ENCODE measurements around the gene FGGY.

FGGY gene

DNA sequence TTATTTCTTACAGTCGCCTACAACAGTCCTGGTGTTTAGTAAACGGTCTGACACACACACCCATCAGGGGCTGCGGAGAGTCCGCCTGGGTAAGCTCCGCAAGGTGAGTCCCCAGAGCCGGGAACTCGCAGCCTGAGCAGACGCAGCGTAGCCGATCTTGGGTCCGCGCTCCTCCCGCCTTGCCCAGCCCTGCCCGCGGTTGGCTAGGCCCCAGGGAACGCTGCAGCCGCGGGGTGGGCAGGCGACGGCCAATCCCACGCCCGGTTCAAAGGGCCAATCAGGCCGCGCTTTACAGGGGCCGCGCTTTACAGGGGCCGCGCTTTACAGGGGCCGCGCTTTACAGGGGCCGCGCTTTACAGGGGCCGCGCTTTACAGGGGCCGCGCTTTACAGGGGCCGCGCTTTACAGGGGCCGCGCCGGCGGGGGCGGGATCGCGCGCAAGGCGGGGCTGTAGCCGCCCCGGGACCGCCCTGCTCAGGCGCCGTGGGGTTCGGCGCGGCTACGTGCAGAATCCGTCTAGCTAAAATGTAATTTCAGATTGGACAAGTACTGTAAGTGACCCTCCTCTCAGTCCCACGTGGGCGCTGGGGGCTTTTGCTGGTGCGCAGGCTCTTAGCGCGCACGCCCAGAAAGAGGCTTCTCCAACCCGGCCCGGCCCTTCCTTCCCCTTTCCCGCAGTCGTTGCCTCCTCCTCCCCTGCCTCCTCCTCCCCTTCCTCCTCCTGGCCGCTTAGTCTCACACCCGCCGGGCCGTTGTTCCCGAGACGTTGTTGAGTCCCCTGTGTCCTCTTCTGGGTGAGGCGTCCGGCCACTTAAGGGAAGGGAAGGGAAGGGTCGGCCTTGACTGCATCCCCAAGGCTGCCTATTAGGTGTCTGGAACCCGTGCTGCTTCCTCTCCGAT is at the start of gene FGGY (continued):
- TF ChIP-seq ZNF362 (tag by site-specific recombination; IDR thresholded peaks at IDR 0.05), result no peak
- peak; percentile 76 for TF ChIP-seq ZBTB17 (tag by site-specific recombination; IDR thresholded peaks at IDR 0.05)
- peak; percentile 71; the same call in 1 of the 2 replicates for TF ChIP-seq KLF10 (tag by site-specific recombination; IDR thresholded peaks at IDR 0.05)
- peak; percentile 21; the same call in 1 of the 2 replicates for TF ChIP-seq ZBTB48 (tag by site-specific recombination; IDR thresholded peaks at IDR 0.05)
- no peak for TF ChIP-seq ZNF394 (tag by site-specific recombination; IDR thresholded peaks at IDR 0.05; ENCODE audit: borderline replicate concordance)
- TF ChIP-seq ZNF510 (tag by site-specific recombination; IDR thresholded peaks at IDR 0.05; ENCODE audit: insufficient replicate concordance), result no peak
- TF ChIP-seq ZNF791 (tag by site-specific recombination; IDR thresholded peaks at IDR 0.05), result no peak
- peak; percentile 88 for TF ChIP-seq SP2 (tag by site-specific recombination; IDR thresholded peaks at IDR 0.05)
- 0 out of 2 replicates have a peak, but pooled peaks have one; percentile 12 for TF ChIP-seq ZBTB20 (tag by site-specific recombination; IDR thresholded peaks at IDR 0.05)
- TF ChIP-seq REPIN1 (tag by site-specific recombination; IDR thresholded peaks at IDR 0.05; ENCODE audit: low read depth), result no peak
- no peak for TF ChIP-seq REST (tag by site-specific recombination; IDR thresholded peaks at IDR 0.05)
- no peak; the same call in 1 of the 2 replicates for TF ChIP-seq ZNF335 (tag by site-specific recombination; conservative IDR thresholded peaks at IDR 0.05)
- TF ChIP-seq, protein P1, sequence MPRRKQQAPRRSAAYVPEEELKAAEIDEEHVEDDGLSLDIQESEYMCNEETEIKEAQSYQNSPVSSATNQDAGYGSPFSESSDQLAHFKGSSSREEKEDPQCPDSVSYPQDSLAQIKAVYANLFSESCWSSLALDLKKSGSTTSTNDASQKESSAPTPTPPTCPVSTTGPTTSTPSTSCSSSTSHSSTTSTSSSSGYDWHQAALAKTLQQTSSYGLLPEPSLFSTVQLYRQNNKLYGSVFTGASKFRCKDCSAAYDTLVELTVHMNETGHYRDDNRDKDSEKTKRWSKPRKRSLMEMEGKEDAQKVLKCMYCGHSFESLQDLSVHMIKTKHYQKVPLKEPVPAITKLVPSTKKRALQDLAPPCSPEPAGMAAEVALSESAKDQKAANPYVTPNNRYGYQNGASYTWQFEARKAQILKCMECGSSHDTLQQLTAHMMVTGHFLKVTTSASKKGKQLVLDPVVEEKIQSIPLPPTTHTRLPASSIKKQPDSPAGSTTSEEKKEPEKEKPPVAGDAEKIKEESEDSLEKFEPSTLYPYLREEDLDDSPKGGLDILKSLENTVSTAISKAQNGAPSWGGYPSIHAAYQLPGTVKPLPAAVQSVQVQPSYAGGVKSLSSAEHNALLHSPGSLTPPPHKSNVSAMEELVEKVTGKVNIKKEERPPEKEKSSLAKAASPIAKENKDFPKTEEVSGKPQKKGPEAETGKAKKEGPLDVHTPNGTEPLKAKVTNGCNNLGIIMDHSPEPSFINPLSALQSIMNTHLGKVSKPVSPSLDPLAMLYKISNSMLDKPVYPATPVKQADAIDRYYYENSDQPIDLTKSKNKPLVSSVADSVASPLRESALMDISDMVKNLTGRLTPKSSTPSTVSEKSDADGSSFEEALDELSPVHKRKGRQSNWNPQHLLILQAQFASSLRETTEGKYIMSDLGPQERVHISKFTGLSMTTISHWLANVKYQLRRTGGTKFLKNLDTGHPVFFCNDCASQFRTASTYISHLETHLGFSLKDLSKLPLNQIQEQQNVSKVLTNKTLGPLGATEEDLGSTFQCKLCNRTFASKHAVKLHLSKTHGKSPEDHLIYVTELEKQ (tag by site-specific recombination; IDR thresholded peaks at IDR 0.05; ENCODE audit: borderline replicate concordance), result no peak
- no peak for TF ChIP-seq ZNF266 (tag by site-specific recombination; IDR thresholded peaks at IDR 0.05; ENCODE audit: low read depth)
- no peak for TF ChIP-seq ZNF707 (tag by site-specific recombination; IDR thresholded peaks at IDR 0.05)
- no peak for TF ChIP-seq ZNF544 (tag by site-specific recombination; IDR thresholded peaks at IDR 0.05)
- peak; percentile 66 for TF ChIP-seq ZNF660 (tag by site-specific recombination; IDR thresholded peaks at IDR 0.05)
- TF ChIP-seq, protein P2, sequence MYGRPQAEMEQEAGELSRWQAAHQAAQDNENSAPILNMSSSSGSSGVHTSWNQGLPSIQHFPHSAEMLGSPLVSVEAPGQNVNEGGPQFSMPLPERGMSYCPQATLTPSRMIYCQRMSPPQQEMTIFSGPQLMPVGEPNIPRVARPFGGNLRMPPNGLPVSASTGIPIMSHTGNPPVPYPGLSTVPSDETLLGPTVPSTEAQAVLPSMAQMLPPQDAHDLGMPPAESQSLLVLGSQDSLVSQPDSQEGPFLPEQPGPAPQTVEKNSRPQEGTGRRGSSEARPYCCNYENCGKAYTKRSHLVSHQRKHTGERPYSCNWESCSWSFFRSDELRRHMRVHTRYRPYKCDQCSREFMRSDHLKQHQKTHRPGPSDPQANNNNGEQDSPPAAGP (tag by site-specific recombination; IDR thresholded peaks at IDR 0.05), result 0 out of 2 replicates have a peak, but pooled peaks have one; percentile 55
- no peak for TF ChIP-seq ZNF248 (tag by site-specific recombination; IDR thresholded peaks at IDR 0.05)
- peak; percentile 86 for TF ChIP-seq MZF1 (tag by site-specific recombination; IDR thresholded peaks at IDR 0.05; ENCODE audit: borderline replicate concordance)
- TF ChIP-seq BCL6B (tag by site-specific recombination; IDR thresholded peaks at IDR 0.05), result no peak
- TF ChIP-seq, protein P3, sequence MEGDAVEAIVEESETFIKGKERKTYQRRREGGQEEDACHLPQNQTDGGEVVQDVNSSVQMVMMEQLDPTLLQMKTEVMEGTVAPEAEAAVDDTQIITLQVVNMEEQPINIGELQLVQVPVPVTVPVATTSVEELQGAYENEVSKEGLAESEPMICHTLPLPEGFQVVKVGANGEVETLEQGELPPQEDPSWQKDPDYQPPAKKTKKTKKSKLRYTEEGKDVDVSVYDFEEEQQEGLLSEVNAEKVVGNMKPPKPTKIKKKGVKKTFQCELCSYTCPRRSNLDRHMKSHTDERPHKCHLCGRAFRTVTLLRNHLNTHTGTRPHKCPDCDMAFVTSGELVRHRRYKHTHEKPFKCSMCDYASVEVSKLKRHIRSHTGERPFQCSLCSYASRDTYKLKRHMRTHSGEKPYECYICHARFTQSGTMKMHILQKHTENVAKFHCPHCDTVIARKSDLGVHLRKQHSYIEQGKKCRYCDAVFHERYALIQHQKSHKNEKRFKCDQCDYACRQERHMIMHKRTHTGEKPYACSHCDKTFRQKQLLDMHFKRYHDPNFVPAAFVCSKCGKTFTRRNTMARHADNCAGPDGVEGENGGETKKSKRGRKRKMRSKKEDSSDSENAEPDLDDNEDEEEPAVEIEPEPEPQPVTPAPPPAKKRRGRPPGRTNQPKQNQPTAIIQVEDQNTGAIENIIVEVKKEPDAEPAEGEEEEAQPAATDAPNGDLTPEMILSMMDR (tag by site-specific recombination; IDR thresholded peaks at IDR 0.05), result no peak
- peak; percentile 87; the same call in 1 of the 2 replicates for TF ChIP-seq PBX3 (CRISPR knock-in tag; IDR thresholded peaks at IDR 0.05)
- TF ChIP-seq ZNF623 (tag by site-specific recombination; IDR thresholded peaks at IDR 0.05), result no peak
- TF ChIP-seq ZNF133 (tag by site-specific recombination; IDR thresholded peaks at IDR 0.05), result no peak

Data from HEK293 (cell line).